ENCODE data around the gene NELFCD.
"Not testable (repeated sequence)": the region's sequence is repeated elsewhere in the genome, so short reads cannot be mapped to it uniquely, and the experiment has no call there.

The NELFCD gene

DNA sequence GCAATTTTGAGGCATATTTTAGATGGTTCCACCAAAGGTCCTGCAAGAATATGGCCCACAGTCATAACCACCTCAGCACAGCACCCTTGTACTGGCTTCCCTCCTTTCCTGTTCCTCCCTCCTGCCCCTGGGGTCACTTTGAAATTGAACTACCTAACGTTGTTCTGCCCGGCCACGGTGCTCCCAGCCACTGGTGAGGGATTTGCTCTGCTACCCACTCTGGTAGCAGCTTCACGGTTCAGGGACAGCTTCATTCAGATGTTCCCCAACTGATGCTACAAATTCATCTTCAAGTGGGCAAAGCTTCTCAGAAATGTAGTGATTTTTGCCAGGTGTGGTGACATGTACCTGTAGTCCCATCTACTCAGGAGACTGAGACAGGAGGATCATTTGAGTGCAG, 7.9 kb upstream of the NELFCD start:
- no peak for DNase-seq (ENCODE audit: low spot score)

DNA sequence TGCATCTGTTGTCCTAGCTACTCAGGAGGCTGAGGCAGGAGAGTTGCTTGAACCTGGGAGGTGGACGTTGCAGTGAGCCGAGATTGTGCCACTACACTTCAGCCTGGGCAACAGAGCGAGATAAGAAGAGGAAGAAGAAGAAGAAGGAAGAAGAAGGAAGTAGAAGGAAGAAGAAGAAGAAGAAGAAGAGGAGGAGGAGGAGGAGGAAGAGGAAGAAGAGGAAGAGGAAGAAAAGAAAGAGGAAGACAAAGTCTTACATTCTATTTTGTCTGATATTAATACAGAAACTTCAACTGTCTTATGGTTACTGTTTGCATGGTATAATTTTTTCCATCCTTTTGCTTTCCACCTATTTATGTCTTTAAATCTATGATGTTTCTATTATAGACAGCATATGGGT, 7.2 kb upstream of the NELFCD start:
- DNase-seq (ENCODE audit: low spot score) = no peak

DNA sequence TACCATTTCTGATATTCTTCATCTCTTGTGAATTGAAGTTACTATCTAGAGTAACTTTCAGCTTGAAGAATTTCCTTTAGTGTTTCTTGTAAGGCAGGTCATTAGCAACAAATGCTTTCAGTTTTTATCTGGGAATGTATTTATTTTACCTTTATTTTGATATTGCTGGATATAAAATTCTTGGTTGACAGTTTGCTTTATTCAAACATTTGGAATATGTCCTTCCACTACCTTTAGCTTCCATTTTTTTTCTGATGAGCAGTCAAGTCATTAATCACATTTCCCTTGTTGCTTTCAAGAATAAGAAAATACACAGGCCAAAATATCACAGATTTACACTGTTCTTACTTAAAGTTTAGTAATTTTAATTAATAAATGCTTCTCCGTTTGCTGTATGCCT, 5.7 kb upstream of the NELFCD start:
- DNase-seq (ENCODE audit: low spot score) = no peak

DNA sequence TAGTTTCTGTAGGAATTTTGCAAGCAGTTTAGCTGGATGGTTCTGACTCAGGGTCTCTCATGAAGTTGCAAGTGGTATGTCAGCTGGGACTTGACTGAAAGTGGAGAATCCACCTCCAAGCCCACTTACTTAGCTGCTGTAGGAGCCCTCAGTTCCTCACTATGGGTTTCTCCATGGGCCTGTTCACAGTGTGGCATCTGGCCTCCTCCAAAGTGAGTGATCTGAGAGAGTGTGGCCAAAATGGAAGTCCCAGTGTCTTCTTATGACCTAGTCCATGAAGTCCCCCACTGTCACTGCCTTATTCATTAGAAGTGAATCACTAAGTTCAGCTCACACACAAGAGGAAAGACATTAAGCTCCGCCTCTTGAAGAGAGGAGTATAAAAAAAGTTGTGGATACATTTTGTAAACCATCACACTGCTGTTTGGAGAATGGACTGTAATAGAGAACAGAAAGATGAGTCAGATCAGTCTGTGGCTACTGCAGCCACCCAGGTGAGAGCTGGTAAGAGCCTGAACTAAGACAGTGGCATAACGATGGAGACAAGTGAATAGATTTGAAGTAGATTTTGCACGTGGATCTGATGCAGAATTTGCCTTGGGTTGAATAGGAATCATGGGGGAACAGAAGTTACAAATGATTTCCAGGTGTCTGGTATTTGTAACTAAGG, 4.9 kb upstream of the NELFCD start:
- no peak for DNase-seq (ENCODE audit: low spot score)

DNA sequence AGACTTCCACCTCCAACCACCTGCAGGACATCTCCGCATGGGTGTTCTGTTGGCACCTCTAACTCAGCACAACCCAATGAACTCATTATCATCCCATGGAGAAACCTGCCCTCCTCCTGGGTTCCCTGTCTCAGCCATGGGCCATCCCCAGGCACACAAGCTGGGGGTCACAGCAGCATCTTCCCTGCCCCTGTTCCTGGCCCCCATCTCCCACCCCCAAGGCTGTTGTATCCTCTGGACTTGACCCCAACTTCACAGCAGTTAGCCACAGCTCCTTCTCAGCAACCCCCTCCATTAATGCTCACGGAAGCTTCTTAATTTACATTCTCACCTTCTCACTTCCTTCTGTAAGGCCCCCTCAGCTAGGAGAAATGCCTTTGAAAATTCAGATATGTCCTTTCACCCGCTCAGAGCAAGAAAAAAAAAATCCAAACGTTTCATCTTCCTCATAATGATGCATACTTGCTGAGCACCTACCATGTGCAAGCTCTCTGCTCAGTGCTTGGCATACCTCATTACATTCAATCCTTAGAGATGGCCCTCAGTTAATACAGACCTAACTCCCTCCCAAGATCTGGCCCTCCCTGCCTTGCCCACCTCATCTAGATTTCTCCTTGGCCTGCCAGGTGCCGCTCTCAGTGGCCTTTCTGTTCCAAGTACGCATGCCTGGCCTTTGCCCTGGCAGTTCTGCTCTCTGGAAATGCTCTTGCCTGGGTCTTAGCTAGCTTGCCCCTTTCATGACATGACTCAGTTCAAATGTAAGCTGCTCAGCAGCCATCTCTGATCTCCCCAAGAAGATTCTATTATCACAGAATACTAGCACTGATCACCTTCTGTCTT, 2.5 kb upstream of the NELFCD start:
- no peak for DNase-seq (ENCODE audit: low spot score)

DNA sequence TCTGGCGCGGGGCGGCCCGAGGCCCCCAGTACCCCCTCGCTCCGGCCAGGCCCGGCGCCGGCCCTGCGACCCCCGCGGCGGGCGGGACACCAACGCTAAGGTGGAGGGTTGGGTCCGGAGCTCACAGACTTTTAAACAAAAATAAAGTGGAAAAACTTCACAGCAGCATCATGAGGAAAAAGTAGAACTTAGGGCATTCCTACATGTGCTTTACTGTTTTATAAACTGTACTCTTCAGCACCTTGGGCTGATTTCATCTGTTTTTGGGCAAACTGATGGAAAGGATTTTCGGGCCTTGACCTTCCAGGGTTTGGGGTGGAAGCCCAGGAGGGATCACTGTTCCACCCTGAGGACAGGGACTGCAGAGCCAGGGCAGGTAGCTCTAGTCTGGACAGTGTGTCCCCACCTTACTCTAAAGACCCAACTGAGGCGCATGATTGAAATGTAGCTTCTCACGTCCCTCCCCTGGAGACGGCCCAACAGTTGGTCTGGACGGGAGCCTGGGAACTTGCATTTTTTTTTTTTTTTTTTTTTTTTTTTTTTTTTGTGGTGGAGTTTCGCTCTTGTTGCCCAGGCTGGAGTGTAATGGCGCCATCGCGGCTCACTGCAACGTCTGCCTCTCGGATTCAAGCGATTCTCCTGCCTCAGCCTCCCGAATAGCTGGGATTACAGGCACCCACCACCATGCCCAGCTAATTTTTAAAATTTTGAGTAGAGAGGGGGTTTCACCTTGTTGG, 740 bp downstream of the NELFCD start:
- DNase-seq (ENCODE audit: low spot score) = no peak

DNA sequence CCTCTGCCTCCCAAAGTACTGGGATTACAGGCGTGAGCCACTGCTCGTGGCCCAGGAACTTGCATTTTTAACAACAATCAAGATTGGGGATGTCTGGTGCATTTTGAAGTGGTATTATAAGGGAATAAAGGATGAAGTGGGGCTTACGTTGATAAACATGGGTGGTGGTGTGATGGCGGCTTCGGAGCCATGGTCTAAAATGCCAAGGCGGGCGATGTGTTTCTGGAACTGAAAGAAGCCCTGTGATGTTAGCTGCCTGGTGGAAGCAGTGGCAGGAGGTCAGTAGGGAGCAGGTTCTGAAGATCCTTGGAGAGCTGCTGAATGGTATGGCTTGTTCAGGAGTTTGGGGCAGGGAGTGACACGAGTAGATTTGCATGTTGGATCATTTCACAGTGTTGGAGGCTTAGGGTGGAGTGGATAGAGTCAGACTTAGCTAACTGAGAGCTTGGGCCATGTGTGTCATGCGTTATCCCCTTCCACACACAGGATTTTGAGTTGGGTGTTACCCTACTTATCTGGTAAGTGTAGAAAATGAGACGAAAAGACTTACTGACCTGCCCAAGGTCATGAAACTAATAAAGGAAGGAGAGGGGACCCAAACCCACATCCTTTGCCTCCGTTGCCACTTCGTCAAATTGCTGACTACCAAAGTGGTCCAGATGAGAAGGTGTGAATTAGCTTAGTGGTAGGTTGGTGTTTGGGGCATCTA, 1.5 kb downstream of the NELFCD start:
- no peak for DNase-seq (ENCODE audit: low spot score)

DNA sequence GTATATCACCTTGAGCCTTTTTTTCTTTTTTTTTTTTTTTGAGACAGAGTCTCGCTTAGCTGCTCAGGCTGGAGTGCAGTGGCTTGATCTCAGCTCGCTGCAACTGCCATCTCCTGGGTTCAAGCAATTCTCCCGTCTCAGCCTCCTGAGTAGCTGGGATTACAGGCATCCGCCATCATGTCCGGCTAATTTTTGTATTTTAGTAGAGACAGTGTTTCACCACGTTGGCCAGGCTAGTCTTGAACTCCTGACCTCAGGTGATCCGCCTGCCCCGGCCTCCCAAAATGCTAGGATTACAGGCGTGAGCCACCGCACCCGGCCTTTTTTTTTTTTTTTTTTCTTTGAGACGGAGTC, 2.0 kb downstream of the NELFCD start:
- DNase-seq (ENCODE audit: low spot score) = not testable (repeated sequence)

DNA sequence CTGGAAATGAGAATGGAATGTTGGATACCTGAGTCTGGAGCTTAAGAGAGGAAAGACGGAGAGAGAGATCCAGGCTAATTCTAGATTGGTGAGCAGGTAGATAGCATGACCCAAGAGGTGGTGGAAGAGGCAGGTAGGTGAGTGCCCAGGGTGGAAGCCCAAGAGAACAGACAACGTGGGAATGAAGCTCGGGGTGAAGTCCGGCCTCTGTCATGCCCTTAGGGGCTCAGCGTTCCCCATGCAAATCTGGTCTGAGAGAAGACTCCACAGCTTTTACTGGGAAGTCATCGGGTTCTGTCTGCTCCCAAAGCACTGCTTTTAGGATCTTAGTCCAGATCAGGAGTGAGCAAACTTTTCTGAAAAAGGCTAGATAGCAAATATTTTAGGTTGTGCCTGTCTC, 3.6 kb downstream of the NELFCD start:
- DNase-seq (ENCODE audit: low spot score) = no peak

DNA sequence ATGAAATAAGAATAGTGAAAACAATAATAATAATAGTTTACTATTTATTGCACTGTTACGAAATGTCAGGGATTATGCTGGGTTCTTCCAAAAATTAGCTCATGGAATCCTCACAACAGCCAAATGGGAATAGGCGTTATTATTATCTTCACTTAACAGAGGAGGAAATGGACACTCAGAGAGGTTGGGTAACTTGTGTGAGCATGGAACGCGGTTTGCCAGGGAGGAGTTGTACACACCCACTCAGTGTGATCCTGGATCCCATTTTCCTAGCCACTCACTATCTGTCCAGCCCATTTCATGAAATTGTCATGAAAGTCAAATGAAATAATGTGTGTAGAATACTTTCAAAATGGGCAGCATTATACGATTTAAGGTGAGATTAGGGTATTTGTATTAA, 4.6 kb downstream of the NELFCD start:
- no peak for DNase-seq (ENCODE audit: low spot score)

DNA sequence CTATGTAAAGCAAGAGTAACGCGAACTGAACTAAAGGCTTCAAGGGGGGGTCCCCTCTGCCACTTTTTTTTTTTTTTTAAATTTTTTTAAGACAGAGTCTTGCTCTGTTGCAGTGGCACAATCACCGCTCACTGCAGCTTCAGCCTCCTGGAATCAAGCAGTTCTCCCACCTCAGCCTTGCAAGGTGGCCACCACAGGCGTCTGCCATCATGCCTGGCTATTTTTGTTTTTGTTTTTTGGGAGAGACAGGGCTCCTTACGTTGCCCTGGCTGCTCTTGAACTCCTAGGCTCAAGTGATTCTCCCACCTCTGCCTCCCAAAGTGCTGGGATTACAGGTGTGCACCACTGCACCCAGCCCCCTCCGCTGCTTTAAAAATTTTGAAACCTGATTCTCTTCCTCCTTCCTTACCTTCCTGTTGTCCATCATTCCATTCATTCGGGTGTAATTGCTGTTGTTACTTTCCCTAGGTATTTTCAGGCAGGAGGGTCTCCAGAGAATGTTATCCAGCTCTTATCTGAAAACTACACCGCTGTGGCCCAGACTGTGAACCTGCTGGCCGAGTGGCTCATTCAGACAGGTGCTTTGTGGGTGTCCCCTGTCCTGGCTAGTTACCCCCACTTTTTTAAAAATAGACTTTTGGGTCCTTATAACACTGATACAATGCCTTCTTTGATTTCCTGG, 5.4 kb downstream of the NELFCD start:
- DNase-seq (ENCODE audit: low spot score) = no peak

DNA sequence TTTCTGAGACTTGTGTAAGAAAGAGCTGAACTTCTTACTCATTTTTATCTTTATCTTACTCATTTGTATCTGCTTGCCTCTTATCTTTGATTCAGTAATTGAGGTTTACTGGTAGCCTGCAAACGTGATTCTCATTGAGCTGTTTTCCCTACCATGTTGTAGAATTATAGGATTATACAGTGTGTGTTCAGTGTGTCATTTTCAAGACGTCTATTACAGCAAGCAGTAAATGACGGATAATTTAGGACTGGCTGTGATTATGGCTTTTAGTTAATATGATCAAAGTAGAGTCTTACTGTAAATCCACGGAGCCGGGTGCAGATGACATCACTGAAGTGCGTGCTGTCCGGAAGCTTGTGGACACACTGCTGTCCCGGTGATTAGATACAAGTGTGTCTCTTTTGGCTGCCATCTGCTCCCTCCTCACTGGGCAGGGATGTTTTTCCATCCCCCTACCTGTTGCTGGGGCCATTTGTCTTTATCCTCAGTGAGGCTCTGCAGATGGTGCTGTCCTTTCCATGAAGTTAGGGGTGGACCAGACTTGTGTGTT, 6.0 kb downstream of the NELFCD start:
- no peak for DNase-seq (ENCODE audit: low spot score)

DNA sequence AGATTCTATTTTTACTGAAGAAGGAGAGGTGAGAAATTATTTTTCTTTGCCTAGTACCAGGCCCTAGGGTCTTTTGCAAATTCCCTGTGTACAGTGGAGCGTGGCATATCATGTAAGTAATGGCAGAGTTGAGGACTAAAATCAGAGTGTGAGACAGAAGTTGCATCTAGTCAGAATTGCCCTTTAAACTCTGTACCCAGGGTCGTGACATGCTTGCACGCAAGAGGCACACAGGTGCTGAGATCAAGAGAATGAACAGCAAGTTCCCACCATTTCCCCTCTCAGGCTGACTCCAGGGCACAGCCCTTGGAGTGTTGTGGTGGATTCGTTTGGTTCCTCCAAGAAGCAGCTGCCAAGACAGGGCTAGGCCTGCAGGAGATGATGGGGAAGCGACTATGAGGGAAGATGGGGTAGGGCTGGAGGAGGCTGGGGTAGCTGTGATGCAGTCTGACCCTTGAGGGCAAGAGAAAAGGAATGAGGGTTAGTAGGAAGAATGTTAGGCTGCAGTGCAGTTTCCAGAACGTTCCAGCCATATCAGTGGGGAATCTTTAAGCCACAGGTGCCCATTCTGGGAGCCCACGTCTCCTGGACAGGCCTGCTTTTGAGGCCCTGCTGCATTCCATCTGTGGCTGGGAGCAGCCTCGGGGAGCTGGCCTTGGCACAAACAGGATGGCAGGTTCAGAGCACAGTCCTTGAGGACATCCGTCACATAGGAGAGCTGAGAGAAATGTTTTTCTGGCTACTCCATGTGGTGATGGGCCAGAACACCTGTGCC, 6.9 kb downstream of the NELFCD start:
- DNase-seq (ENCODE audit: low spot score) = peak; percentile 75

DNA sequence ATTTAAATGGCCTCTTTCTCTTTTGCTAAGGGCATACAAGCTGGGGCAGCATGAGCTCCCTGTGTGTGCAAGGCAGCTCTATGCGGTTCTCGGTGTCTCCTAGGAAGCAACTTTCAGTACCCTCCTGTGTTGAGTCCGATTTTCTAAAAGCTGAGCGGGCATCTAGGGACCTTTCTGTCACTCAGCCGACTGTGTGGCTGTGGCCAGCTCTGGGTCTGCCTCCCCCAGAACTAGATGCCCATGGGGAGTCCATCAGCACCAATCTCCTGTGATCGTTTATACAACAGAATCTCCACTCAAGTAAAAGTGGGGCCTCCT, 7.5 kb downstream of the NELFCD start:
- DNase-seq (ENCODE audit: low spot score) = no peak

DNA sequence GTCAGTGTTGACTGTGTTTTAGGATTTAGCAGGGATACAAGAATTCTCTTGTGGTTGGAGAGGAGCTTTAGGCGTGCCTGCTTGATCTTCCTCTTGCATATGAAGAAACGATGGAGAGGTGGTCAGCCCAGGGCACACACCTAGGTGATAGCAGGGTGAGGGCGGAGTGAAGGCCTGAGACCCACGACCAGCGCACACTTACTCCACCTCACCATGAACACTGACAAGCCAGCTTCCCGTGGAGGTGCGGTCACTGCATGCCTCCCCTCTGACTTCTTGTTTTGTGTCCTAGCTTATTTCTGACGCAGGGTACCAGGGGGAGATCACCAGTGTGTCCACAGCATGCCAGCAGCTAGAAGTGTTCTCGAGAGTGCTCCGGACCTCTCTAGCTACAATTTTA, 8.1 kb downstream of the NELFCD start:
- no peak for DNase-seq (ENCODE audit: low spot score)

DNA sequence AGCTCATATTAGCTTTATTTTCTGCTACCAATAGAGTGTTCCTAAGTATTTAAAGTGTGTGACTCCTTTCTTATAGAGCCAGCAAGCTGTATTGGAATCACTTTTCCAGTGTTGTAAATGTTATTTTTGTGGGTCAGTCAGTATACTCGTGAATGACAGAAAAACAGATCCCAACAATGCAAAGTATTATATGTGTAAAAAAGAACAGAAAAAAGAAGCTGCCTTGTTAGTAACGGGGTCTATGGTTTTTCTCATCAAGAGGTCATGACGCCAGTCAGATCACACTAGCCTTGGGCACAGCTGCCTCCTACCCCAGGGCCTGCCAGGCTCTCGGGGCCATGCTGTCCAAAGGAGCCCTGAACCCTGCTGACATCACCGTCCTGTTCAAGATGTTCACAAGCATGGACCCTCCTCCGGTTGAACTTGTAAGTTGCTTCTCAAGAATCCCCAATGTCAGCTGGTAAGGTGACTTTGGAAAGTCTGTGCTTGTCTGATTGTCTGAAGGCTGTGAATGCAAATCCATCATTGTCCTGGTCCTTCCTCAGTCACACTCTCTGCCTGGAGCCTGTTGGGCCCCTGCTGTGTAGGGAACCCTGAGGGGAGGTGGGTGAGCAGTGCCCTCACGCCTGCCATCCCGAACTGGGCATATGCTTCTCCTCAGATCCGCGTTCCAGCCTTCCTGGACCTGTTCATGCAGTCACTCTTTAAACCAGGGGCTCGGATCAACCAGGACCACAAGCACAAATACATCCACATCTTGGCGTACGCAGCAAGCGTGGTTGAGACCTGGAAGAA, 9.8 kb downstream of the NELFCD start:
- DNase-seq (ENCODE audit: low spot score) = no peak

DNA sequence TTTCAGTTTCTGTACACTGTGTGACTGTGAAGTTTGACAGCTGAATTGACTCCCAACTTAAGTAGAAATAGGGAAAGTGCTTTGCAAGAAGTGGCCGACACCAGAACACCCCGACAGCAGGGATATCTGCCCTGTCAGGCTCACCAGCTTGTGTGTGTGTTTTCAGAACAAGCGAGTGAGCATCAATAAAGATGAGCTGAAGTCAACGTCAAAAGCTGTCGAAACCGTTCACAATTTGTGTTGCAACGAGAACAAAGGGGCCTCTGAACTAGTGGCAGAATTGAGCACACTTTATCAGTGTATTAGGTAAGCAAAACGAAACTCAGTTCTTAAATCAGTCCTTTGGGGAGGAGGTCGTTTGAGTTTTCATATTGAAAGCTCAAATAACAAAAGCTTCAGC, 10.7 kb downstream of the NELFCD start:
- no peak for DNase-seq (ENCODE audit: low spot score)

DNA sequence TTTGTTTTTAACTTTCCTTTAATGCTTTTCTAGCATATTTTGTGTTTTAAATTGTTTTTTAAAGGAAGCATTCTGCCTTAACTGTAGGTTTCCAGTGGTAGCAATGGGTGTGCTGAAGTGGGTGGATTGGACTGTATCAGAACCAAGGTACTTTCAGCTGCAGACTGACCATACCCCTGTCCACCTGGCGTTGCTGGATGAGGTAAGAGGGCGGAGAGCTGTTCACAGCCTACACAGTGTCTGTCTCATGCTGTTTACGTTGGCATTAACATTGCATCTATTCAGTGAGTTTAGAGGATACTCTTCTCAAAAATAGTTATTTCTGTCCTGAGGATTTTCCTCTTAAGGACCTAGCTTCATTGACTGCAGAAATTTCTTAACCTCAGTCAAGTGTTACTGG, 11.9 kb downstream of the NELFCD start:
- no peak for DNase-seq (ENCODE audit: low spot score)

DNA sequence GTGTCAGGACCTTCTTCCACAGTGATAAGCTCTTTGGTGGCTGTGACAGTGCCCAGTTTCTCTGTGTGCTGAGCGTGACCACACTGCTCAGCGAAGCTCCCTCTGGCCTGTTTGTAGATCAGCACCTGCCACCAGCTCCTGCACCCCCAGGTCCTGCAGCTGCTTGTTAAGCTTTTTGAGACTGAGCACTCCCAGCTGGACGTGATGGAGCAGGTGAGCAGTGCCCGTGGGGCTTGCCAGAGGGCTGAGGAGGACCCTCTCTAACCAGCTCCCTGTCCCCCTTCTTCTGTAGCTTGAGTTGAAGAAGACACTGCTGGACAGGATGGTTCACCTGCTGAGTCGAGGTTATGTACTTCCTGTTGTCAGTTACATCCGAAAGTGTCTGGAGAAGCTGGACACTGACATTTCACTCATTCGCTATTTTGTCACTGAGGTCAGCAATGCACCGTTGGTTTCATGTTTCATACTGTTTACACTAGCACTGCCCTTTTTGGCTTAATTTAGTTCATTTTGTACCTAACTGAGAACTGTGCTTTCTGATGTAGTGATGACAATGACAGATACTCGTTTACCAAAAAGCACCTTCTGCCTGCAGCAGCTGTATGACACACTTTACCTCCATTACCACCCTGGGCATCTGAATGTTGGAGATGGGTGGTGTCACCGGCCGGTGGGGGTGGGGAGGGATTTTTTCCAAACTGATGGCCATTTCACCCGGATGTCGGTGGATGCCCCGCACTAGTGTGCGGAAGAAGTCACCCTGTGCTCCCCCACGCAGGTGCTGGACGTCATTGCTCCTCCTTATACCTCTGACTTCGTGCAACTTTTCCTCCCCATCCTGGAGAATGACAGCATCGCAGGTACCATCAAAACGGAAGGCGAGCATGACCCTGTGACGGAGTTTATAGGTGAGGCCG, 12.5 kb downstream of the NELFCD start:
- DNase-seq (ENCODE audit: low spot score) = no peak
